WI38 (cell line): Measurements from ENCODE around the gene SLC25A18.

Experiments
- H3K4me3 ChIP-seq: 2 replicates; pipeline ENCODE4 v1.5.1; 2011; ENCODE audit warnings: low read depth, mild to moderate bottlenecking, control low read depth, low read length
- CTCF ChIP-seq: IDR thresholded peaks from 2 replicates; pipeline ENCODE4 v1.5.1; 2012; ENCODE audit warnings: low read depth, mild to moderate bottlenecking, control low read depth, low read length

Gene SLC25A18

GRCh38 chr22:17637490-17638181 lies 74.3 kb downstream of the SLC25A18 start:
- H3K4me3 ChIP-seq = peak overlapping the region; percentile 94
- no peak for TF ChIP-seq CTCF

GRCh38 chr22:17638182-17638431 lies 74.8 kb downstream of the SLC25A18 start:
- TF ChIP-seq CTCF = no peak
- peak overlapping the region; percentile 94 for H3K4me3 ChIP-seq

GRCh38 chr22:17638432-17639246 lies 75.3 kb downstream of the SLC25A18 start, which contains the start of gene BCL2L13:
BCL2L13 (plus strand) TSS chr22:17638757; CDS start chr22:17655712, 16,955 bp downstream.
- TF ChIP-seq CTCF = no peak
- peak within 1 kb of the TSS; percentile 94 for H3K4me3 ChIP-seq

GRCh38 chr22:17639247-17639741 lies 76.0 kb downstream of the SLC25A18 start:
- TF ChIP-seq CTCF = no peak

More at GRCh38 chr22:17639247-17639741, 76.0 kb downstream of the SLC25A18 start:
- peak overlapping the region; percentile 94 for H3K4me3 ChIP-seq
